HepG2 (cell line): ENCODE measurements around the gene VSTM1. TPM values are rescaled to one million over a fixed set of nuclear protein-coding genes. Genes with fewer than 3 reads are reported as not detected.

Source experiments
- ARNT2 ChIP-seq: sonication (generic); formaldehyde crosslinking; IDR thresholded peaks from 2 replicates; pipeline ENCODE4 v1.8.0; 2022; ENCODE audit warnings: mild to moderate bottlenecking, low read depth, missing genetic modification reagents, moderate library complexity
- CEBPZ ChIP-seq: IDR thresholded peaks from 2 replicates; pipeline ENCODE4 v1.6.1; 2012; ENCODE audit warnings: low read length, improper control_type of control experiment
- HNF1A ChIP-seq, 2 experiments: sonication (generic) in 1 of 2; formaldehyde crosslinking in 1 of 2; IDR thresholded peaks; 2 replicates each; pipeline versions ENCODE4 v1.4.0 to v1.6.1; 2016 to 2020; ENCODE audit warnings: borderline replicate concordance in 1 of 2, low read depth in 1 of 2, mild to moderate bottlenecking in 1 of 2, missing genetic modification reagents in 1 of 2
- KLF6 ChIP-seq: IDR thresholded peaks from 2 replicates; pipeline ENCODE4 v1.8.0; 2016; ENCODE audit warnings: missing biosample characterization, missing genetic modification reagents
- KMT2B ChIP-seq: IDR thresholded peaks from 2 replicates; pipeline ENCODE4 v1.6.1; 2016; ENCODE audit warnings: missing genetic modification reagents, missing compliant biosample characterization
- MNT ChIP-seq: fragments of 450-650 bp; IDR thresholded peaks from 2 replicates; pipeline ENCODE4 v1.6.1; 2016
- SAFB2 ChIP-seq: sonication (generic); formaldehyde crosslinking; IDR thresholded peaks from 2 replicates; pipeline ENCODE4 v1.5.1; 2020; ENCODE audit warnings: missing genetic modification reagents, low read depth, mild to moderate bottlenecking, borderline replicate concordance
- SP2 ChIP-seq: sonication (generic); formaldehyde crosslinking; IDR thresholded peaks from 2 replicates; pipeline ENCODE4 v1.5.1; 2020; ENCODE audit warnings: mild to moderate bottlenecking, missing genetic modification reagents
- TP53 ChIP-seq: sonication (generic); formaldehyde crosslinking; conservative IDR thresholded peaks from 2 replicates; pipeline ENCODE4 v1.4.0; 2020; ENCODE audit warnings: missing genetic modification reagents
- ZBED4 ChIP-seq: sonication (generic); formaldehyde crosslinking; IDR thresholded peaks from 2 replicates; pipeline ENCODE4 v1.4.0; 2020; ENCODE audit warnings: missing genetic modification reagents, borderline replicate concordance
- ZNF335 ChIP-seq: sonication (generic); formaldehyde crosslinking; IDR thresholded peaks from 2 replicates; pipeline ENCODE4 v1.4.0; 2020; ENCODE audit warnings: missing genetic modification reagents
- ZNF567 ChIP-seq: sonication (generic); formaldehyde crosslinking; IDR thresholded peaks from 2 replicates; pipeline ENCODE4 v1.8.1; 2023; ENCODE audit warnings: mild to moderate bottlenecking, missing genetic modification reagents, borderline replicate concordance
- ZNF672 ChIP-seq: sonication (generic); formaldehyde crosslinking; IDR thresholded peaks from 2 replicates; pipeline ENCODE4 v1.8.1; 2022; ENCODE audit warnings: missing genetic modification reagents
- polyA plus RNA-seq, 8 experiments: library from polyadenylated mRNA; depleted of rRNA in 3 of 8; stranded (reverse) in 7 of 8; unstranded in 1 of 8; fragments of >200 nt; fragmentation: Illumina TruSeq in 4 of 8; extraction: Trizol in 4 of 8; gene quantifications; 2 replicates each; pipeline versions ENCODE4 v1.2.1 to v1.2.3, GENCODE V29; 2011 to 2016; ENCODE audit warnings: low read depth in 4 of 8, missing spikeins in 1 of 8, mixed read lengths in 1 of 8; ENCODE audit not compliant: insufficient read depth in 1 of 8
- total RNA-seq, 5 experiments: library from RNA; depleted of rRNA; stranded (reverse); fragments of >200 nt; fragmentation: Illumina TruSeq; extraction: Trizol; gene quantifications; 2 replicates each; pipeline ENCODE4 v1.2.3, GENCODE V29; 2016; ENCODE audit warnings: low read depth in 1 of 5

The VSTM1 gene
- total and polyA plus RNA-seq, 2 of the 13 experiments (the other 11 are each of a cell fraction or from before 2014, with no cell fraction given) = not detected

- TF ChIP-seq ZBED4 (no peak; the same call in 1 of the 2 replicates), KMT2B (CRISPR knock-in tag) (peak; percentile 80; the same call in 1 of the 2 replicates), ZNF335 (CRISPR knock-in tag) (peak; percentile 85; the same call in 1 of the 2 replicates), SP2 (CRISPR knock-in tag) (peak; percentile 21; the same call in 1 of the 2 replicates), CEBPZ (no peak), KLF6 (0 out of 2 replicates have a peak, but pooled peaks have one; percentile 50), SAFB2 (no peak), ZNF672 (CRISPR knock-in tag) (no peak), TP53 (CRISPR knock-in tag) (no peak), ARNT2 (CRISPR knock-in tag) (no peak; the same call in 1 of the 2 replicates), ZNF567 (CRISPR knock-in tag) (peak; percentile 92; the same call in 1 of the 2 replicates), MNT (peak; percentile 11; the same call in 1 of the 2 replicates), HNF1A (IDR thresholded peaks at IDR 0.05; ENCODE audit: low read depth) (no peak), HNF1A (CRISPR knock-in tag; IDR thresholded peaks at IDR 0.05; ENCODE audit: borderline replicate concordance) (0 out of 2 replicates have a peak, but pooled peaks have one; percentile 36)
Observed at GRCh38 chr19:54102421-54103169, 38.9 kb upstream of the VSTM1 start, which contains the start of gene NDUFA3 (continued).
